Spinal cord (tissue), 10 donors: ENCODE measurements around the gene ARRDC3. TPM values are rescaled to one million over a fixed set of nuclear protein-coding genes. Genes with fewer than 3 reads are reported as not detected.
"Not testable (repeated sequence)": the region's sequence is repeated elsewhere in the genome, so short reads cannot be mapped to it uniquely, and the experiment has no call there.

Experiments used
- DNase-seq, 6 donors: peaks; one replicate each; pipeline versions ENCODE4 v3.0.0 to v3.0.0-alpha.2; 2013 to 2015; ENCODE audit warnings: low spot score in 6 of 6, low read depth in 4 of 6
- H3K27ac ChIP-seq: one replicate; pipeline ENCODE4 v1.5.1; 2013; ENCODE audit warnings: low read depth, low read length, control low read depth
- H3K27me3 ChIP-seq: one replicate; pipeline ENCODE4 v1.6.1; 2013; ENCODE audit warnings: low read length; ENCODE audit not compliant: control insufficient read depth, insufficient read depth
- H3K36me3 ChIP-seq: one replicate; pipeline ENCODE4 v1.6.1; 2013; ENCODE audit warnings: low read length; ENCODE audit not compliant: control insufficient read depth, insufficient read depth
- H3K4me1 ChIP-seq: one replicate; pipeline ENCODE4 v1.6.1; 2013; ENCODE audit warnings: low read length; ENCODE audit not compliant: control insufficient read depth, insufficient read depth
- H3K4me3 ChIP-seq: one replicate; pipeline ENCODE4 v1.5.1; 2013; ENCODE audit warnings: low read depth, low read length, control low read depth
- H3K9me3 ChIP-seq: one replicate; pipeline ENCODE4 v1.6.1; 2013; ENCODE audit warnings: low read length; ENCODE audit not compliant: control insufficient read depth, insufficient read depth
- whole genome bisulfite sequencing: methylation state at CpG from one replicate; pipeline ENCODE4 v1.1.5; 2013; ENCODE audit warnings: missing lambda C conversion rate; ENCODE audit not compliant: insufficient coverage; 5-methylcytosine and 5-hydroxymethylcytosine counted together
- polyA plus RNA-seq, 2 donors: library from polyadenylated mRNA; unstranded; fragments of 120-200 nt; gene quantifications; one replicate each; pipeline ENCODE4 v1.2.1, GENCODE V29; 2013; ENCODE audit not compliant: insufficient read length in 2 of 2
- total RNA-seq, 2 donors: library from RNA; depleted of rRNA in 1 of 2; stranded (reverse); fragments of 120-200 nt in 1 of 2; fragments of >200 nt in 1 of 2; gene quantifications; one replicate each; pipeline versions ENCODE4 v1.2.3 to v1.2.4, GENCODE V29; 2013 to 2014
- donor health status: healthy.

The ARRDC3 gene
- total and polyA plus RNA-seq, 4 donors = 40.3 to 234 (median 69.9) TPM

GRCh38 chr5:91386120-91386519 lies 3.0 kb upstream of the ARRDC3 start:
- 71% methylated on average over 1 of the region's 2 CpGs for WGBS
- peak in 2 of 6 donors; percentile 34 to 37 for DNase-seq

DNA sequence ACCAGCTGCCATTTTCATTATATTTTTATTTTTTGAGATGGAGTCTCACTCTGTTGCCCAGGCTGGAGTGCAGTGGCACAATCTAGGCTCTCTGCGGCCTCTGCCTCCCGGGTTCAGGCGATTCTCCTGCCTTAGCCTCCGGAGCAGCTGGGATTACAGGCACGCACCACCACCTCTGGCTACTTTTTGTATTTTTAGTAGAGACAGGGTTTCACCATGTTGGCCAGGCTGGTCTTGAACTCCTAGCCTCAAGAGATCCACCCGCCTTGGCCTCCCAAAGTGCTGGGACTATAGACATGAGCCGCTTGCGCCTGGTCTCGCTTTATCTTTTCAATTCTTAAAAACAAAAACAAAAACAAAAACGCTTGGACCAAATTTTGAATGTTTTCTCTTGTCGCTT lies 2.5 kb upstream of the ARRDC3 start:
- not testable (repeated sequence) for H3K36me3 ChIP-seq, H3K9me3 ChIP-seq, H3K27me3 ChIP-seq, DNase-seq, H3K4me3 ChIP-seq, H3K27ac ChIP-seq, H3K4me1 ChIP-seq
- 87% methylated on average over 9 of the region's 11 CpGs for WGBS

More at GRCh38 chr5:91386120-91386519, 3.0 kb upstream of the ARRDC3 start:
- H3K27ac ChIP-seq = no peak overlapping the region
- H3K9me3 ChIP-seq = no peaks in the 10 kb centered on the region
- no peaks in the 10 kb centered on the region for H3K4me1 ChIP-seq
- H3K27me3 ChIP-seq = no peaks in the 10 kb centered on the region
- H3K36me3 ChIP-seq = no peaks in the 10 kb centered on the region
- no peak overlapping the region for H3K4me3 ChIP-seq

GRCh38 chr5:91384671-91385430 lies 1.7 kb upstream of the ARRDC3 start:
- peak overlapping the region; percentile 98 for H3K27ac ChIP-seq
- H3K27me3 ChIP-seq = no peaks in the 10 kb centered on the region
- H3K4me3 ChIP-seq = peak overlapping the region; percentile 79
- H3K4me1 ChIP-seq = no peaks in the 10 kb centered on the region
- no peaks in the 10 kb centered on the region for H3K9me3 ChIP-seq
- WGBS = no CpG with 5 or more reads among the region's 6 CpGs
- peak in 5 of 6 donors; percentile 72 to 98 (median 85) for DNase-seq
- H3K36me3 ChIP-seq = no peaks in the 10 kb centered on the region

DNA sequence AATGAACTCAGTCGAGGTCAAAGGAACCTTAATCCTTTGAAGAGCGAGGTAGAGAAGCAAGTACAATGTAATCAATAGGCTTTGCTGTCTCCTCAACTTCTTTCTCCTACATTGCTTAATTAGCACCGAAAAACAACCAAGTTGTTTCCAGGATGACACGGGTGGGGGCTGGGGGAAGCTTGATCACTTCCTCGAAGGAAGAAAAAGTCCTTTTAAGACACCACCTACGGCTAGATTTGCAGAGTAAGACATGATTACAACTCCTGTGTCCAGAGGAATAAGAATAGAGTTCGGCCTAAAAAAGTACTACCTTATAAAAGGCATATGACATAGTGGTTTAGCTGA lies 811 bp upstream of the ARRDC3 start:
- Histone ChIP-seq H3K4me1 (no peaks in the 10 kb centered on the region), H3K27me3 (no peaks in the 10 kb centered on the region), H3K36me3 (no peaks in the 10 kb centered on the region), H3K27ac (peak overlapping the region; percentile 98), H3K9me3 (no peaks in the 10 kb centered on the region), H3K4me3 (peak overlapping the region; percentile 79)
- no CpG with 5 or more reads among the region's 7 CpGs for WGBS
- DNase-seq = peak in 1 of 6 donors; percentile 71

GRCh38 chr5:91382530-91383026 lies 539 bp downstream of the ARRDC3 start:
- H3K4me3 ChIP-seq = peak overlapping the region; percentile 79
- H3K9me3 ChIP-seq = no peaks in the 10 kb centered on the region
- H3K27me3 ChIP-seq = no peaks in the 10 kb centered on the region
- 0% methylated on average over 8 of the region's 14 CpGs for WGBS
- no peaks in the 10 kb centered on the region for H3K4me1 ChIP-seq
- peak in 4 of 6 donors; percentile 57 to 87 (median 83) for DNase-seq
- H3K36me3 ChIP-seq = no peaks in the 10 kb centered on the region
- H3K27ac ChIP-seq = peak overlapping the region; percentile 98

DNA sequence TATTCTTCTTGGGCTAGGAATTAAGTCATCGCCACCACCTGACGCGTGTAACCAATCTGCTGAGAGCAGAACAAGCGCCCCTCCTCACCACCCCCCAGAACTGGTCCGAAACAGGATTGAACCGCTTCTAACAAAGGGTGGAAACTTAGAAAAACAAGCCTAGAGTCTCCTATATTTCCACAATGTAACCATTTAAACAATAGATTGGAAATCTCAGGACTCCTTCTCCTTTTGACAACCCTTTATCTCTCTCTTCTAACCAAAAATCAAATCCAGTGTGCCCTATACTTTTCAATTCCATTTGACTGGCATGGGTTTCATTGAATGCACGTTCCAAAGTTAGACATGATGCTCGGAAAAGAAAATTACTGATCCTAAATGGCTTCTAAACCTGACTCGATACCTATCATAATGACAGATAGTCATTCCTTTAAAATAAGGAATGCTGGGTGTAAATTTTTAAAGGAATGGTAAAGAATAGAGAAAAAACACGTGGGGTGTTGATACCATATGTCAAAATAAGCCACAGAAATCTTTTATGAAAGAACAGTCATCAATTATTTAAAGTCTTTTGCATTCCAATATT lies 1.2 kb downstream of the ARRDC3 start:
- no peaks in the 10 kb centered on the region for H3K4me1 ChIP-seq
- no peaks in the 10 kb centered on the region for H3K27me3 ChIP-seq
- H3K4me3 ChIP-seq = peak overlapping the region; percentile 79
- 0% methylated on average over 6 of the region's 10 CpGs for WGBS
- DNase-seq = peak in 5 of 6 donors; percentile 85 to 97 (median 87)
- H3K9me3 ChIP-seq = no peaks in the 10 kb centered on the region
- peak overlapping the region; percentile 98 for H3K27ac ChIP-seq
- H3K36me3 ChIP-seq = no peaks in the 10 kb centered on the region

DNA sequence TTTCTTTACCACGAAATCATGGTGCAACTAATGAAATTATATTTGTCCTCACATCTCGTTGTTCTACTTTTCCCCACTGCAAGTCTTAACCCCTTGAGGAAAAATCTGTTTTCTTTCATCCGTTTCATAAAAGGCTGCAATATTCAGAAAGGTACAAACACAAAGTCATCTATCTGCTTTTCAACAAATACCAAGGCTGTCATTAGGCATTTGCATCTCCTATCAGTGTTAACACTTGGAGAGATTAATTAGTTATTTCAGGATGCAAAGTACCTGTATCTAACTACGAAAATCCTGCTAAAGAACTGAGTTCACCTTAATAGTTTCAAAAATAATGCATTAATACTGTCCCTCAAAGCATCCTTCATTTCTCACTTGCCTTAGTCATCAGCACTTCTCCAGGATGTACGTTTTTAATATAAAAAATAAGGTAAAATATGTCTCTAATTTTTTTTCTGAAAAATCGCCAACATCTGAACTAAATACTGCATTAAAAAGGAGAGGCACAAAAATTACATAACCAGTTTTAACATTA lies 1.8 kb downstream of the ARRDC3 start:
- Histone ChIP-seq H3K4me1 (no peaks in the 10 kb centered on the region), H3K9me3 (no peaks in the 10 kb centered on the region), H3K36me3 (no peaks in the 10 kb centered on the region), H3K27ac (peak overlapping the region; percentile 98), H3K4me3 (peak overlapping the region; percentile 79), H3K27me3 (no peaks in the 10 kb centered on the region)
- no peak for DNase-seq
- WGBS = 0% methylated on average over 2 of the region's 6 CpGs

DNA sequence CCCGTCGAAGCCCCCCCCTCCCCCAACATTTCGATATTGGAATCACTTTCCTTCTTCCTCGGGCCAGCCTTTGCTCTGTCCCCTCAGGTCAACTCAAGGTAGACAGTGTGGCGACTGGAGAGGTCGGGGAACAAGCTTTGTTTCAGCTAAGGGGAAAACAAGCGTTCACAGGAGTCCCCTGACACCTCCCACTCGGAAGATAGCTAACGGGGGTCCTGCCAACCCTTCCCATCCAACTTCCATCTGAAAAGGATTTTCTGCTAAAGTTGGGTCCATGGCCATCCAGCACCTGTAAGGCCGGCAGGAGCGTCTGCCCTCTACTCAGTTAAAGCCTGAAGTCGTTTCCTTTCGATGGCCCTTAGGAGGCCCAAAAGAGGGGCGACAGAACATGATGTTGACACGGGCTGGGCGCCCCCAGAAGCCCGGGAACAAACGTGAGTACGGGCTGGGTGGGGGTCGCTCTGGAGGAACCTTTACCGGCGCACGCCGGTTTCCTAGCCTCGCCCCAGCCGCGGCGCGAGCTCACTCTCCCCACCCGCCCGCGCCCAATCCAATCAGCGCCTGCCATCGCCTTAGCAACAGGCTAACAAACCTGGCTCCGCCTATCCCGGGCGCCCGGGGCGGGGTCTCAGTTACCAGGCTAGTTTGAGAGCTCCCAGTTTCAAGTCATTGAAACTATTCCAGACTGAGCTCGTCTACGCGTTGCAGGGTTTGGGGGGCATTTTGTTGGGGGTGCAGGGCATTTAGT lies 2.5 kb downstream of the ARRDC3 start:
- H3K4me3 ChIP-seq = peak overlapping the region; percentile 79
- peak; percentile 87 to 99 (median 96) for DNase-seq

GRCh38 chr5:91379914-91380490 lies 3.1 kb downstream of the ARRDC3 start:
- Histone ChIP-seq H3K36me3 (no peaks in the 10 kb centered on the region), H3K4me1 (no peaks in the 10 kb centered on the region), H3K27ac (peak overlapping the region; percentile 98), H3K9me3 (no peaks in the 10 kb centered on the region), H3K27me3 (no peaks in the 10 kb centered on the region), H3K4me3 (peak overlapping the region; percentile 83)
- WGBS = under 1% methylated on average over 55 of the region's 65 CpGs
- DNase-seq = peak; percentile 77 to 98 (median 88)

More for the DNA sequence above, 2.5 kb downstream of the ARRDC3 start:
- no peaks in the 10 kb centered on the region for H3K36me3 ChIP-seq
- no peaks in the 10 kb centered on the region for H3K4me1 ChIP-seq
- H3K27me3 ChIP-seq = no peaks in the 10 kb centered on the region
- H3K9me3 ChIP-seq = no peaks in the 10 kb centered on the region
- peak overlapping the region; percentile 98 for H3K27ac ChIP-seq
- 0% methylated on average over 38 of the region's 42 CpGs for WGBS
